T-helper 2 cell treated with Interferon-gamma antibody and Interleukin-4, amounts not matched to agents 5 μg/mL and 100 μg/mL, for 36 hours (primary cell): Measurements from ENCODE around the gene KCNJ12.

Source experiments
- DNase-seq: peaks from one replicate; pipeline ENCODE4 v3.0.0; 2021; ENCODE audit warnings: low spot score
- H3K27ac Mint-ChIP-seq: one replicate; pipeline ENCODE4 v1.8.0; 2021; ENCODE audit warnings: mild to moderate bottlenecking, mixed read lengths
- H3K27me3 Mint-ChIP-seq: one replicate; pipeline ENCODE4 v1.8.0; 2021; ENCODE audit warnings: low read depth, mixed read lengths
- H3K36me3 Mint-ChIP-seq: one replicate; pipeline ENCODE4 v1.8.0; 2021; ENCODE audit warnings: low read depth, mixed read lengths
- H3K4me1 Mint-ChIP-seq: one replicate; pipeline ENCODE4 v1.8.0; 2021; ENCODE audit warnings: low read depth, mixed read lengths
- H3K4me3 Mint-ChIP-seq: one replicate; pipeline ENCODE4 v1.8.0; 2022; ENCODE audit warnings: mild to moderate bottlenecking, moderate library complexity, mixed read lengths
- H3K9me3 Mint-ChIP-seq: one replicate; pipeline ENCODE4 v1.8.0; 2021; ENCODE audit warnings: mixed read lengths

Gene KCNJ12

DNA sequence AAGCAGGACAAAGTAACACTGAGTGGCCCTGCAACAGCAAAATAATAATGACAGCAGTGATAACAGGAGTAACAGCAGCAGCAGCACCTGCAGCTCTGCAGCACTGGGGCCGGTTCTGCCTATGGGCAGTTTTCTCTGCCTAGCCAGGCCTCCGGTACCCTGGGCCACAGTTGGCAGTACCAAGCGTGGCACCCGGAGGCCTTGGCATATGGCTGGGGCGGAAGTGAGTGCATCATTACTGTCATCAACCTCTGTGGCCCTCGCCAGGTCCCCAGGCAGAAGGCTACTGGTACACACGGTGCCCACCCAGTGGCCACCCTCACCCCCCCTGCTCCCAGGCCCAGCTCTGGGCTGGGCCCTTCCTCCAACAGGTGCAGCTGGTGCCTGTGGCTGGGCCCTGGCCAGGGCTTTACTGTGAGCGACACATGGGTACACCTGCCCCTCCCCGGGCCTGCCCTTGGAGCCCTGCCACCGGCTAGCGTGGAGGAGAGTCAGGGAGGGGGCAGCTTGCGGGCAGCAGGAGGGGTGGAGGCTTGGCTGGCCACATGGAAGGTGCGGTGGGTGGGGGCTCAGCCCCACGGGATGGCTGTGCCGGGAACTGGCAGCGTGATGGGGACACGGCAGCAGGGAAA is 3.0 kb downstream of the KCNJ12 start:
- Mint-ChIP-seq H3K9me3 (no peaks in the 10 kb centered on the region), H3K4me1 (no peaks in the 10 kb centered on the region), H3K36me3 (no peaks in the 10 kb centered on the region), H3K27me3 (peaks cover 27% of the 10 kb centered on the region), H3K27ac (no peak overlapping the region), H3K4me3 (no peak overlapping the region)
- no peak for DNase-seq

DNA sequence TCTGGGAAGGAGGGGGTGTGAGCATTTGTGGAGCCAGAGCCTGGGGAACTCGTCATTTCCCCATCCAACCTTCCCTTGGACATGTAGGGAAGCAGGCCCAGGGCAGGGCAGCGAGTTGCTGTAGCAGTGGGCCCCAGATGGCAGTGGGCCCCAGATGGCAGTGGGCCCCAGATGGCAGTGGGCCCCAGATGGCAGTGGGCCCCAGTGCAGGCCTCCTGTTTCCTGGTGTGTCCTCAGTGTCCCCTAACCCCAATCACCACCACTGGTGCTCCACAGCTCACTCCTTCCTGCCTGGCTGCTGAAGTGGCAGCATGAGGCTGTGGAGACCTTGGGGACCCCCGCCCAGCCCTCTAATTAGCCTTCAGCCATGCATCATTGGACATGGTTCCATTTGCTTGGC is 4.5 kb downstream of the KCNJ12 start:
- Mint-ChIP-seq H3K27ac (no peak overlapping the region), H3K4me3 (no peak overlapping the region), H3K27me3 (peaks cover 15% of the 10 kb centered on the region), H3K36me3 (no peaks in the 10 kb centered on the region), H3K9me3 (no peaks in the 10 kb centered on the region), H3K4me1 (no peaks in the 10 kb centered on the region)
- no peak for DNase-seq

DNA sequence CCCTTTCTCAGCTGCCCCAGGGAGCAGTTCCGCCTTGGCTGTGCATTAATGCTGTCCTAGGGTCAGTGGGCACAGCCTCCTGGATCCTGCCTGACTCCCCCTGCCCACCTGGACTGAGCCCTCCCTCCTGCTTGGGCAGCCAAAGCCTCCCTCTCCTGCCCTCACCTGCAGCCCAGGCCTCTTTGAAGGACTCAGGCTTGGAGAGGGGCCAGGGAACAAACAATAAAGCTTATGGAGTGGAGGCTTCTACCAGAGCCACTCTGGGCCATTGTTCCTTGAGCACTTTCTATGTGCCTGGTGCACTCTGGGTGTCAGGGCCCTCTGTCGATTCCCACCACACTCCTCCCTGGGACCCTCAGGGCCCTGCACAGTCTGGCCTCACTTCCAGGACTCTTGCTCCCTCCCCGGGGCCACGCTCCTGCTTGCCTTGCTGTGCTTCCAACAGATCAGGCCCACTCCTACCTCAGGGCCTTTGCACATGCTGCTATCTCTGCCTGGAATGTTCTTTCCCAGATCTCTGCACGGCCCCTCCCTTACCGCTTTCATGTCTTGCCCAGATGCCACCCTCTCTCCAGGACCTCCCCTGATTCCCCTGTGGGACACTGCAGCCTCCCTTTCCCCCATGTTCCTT is 5.0 kb downstream of the KCNJ12 start:
- no peak for DNase-seq
- no peaks in the 10 kb centered on the region for H3K36me3 Mint-ChIP-seq
- no peak overlapping the region for H3K27ac Mint-ChIP-seq
- H3K27me3 Mint-ChIP-seq: peaks cover 11% of the 10 kb centered on the region
- H3K9me3 Mint-ChIP-seq: no peaks in the 10 kb centered on the region
- no peak overlapping the region for H3K4me3 Mint-ChIP-seq
- no peaks in the 10 kb centered on the region for H3K4me1 Mint-ChIP-seq

DNA sequence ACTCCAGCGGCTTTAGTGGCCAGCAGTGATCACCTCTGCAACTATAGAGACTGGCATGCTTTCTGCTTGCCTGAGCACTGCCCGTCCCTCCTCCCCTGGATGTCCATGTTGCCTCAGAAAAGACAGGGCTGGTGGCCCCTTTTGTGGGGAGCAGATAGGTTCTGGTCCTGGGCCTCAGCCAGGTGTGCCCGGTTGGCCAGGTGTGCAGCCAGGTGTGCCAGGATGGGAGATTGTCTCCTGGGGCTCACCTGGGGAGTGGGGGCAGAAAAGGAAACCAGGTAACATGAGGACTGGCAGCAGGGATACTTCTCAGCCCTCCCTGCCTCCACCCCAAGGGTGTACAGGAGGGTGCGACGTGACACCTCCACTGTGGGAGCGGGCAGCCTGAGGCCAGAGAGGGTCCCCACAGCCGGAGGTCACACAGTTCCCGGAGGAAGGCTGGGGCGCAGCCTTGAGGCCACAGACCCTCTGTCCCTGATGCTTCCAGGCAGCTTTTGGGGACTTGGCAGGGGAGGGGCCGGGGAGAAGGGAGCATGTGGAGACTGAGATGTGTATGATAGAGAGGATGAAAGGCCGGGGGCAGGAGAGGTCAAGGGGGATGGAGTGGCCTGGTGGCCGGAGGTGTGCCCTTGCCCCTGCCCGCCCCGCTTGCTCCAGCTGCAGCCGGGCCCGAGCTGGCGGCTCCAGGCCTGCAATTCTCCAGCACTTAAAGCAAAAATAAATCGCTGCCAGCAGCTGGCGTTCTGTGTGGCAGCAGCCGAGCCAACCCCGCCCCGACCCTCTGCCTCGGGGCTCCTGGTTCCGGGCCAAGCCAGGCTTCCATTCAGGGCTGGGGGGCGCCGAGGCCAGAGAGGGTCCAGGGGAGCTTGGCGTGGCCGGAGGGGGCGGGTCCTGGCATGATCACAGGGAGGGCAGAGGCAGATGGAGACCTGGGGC is 6.7 kb downstream of the KCNJ12 start:
- no peak overlapping the region for H3K4me3 Mint-ChIP-seq
- no peaks in the 10 kb centered on the region for H3K36me3 Mint-ChIP-seq
- H3K27me3 Mint-ChIP-seq: peaks cover under 1% of the 10 kb centered on the region
- H3K4me1 Mint-ChIP-seq: no peaks in the 10 kb centered on the region
- no peaks in the 10 kb centered on the region for H3K9me3 Mint-ChIP-seq
- no peak overlapping the region for H3K27ac Mint-ChIP-seq
- DNase-seq: no peak

DNA sequence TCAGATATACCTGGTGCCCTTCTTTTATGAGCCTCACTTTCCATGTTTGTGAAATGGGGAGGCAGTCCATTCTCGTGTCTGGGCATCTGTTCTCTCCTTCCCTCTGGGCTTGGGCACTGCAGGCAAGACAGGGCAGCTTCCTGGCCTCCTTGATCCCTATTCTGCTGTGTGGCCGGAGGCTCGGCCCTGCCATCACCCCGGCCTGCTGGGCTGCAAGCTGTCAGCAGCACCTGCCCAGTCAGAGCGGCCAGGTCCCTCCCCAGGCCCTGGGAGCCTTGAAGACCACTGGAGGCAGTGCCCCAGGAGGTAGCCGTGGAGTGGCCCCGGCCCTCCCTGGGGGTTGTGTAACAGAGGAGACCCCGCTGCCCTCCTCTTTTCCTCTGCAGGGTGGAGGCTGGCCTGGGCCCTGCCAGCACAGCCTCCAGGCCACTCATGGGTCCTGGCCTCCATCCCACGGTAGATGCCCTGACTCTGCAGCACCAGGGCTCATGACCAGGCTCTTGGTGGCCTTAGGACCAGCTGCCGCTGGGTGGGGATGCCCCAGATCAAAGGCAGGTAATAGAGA is 9.2 kb downstream of the KCNJ12 start:
- Mint-ChIP-seq H3K4me3 (no peak overlapping the region), H3K27ac (no peak overlapping the region), H3K4me1 (no peaks in the 10 kb centered on the region), H3K36me3 (no peaks in the 10 kb centered on the region), H3K9me3 (no peaks in the 10 kb centered on the region), H3K27me3 (no peaks in the 10 kb centered on the region)
- no peak for DNase-seq

DNA sequence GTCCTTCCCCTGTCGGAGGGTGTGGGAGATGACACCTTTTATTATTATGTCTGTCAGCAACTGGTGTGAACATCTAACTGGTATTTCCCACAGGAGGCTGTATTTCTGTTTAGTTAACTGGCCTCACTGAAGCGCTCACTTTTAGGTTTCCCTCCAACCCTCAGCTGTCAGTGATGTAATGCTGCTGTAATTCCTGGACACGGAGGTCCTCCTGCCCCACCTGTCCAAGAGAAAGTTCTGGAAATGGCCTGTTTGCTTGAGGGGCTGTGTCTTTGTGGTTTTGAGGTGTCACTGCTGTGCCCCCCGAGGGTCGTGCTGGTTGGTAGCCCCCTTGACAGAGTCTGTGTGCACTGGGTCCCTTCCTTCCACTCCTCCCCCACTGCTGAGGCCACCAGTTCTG is 11.5 kb downstream of the KCNJ12 start:
- Mint-ChIP-seq H3K36me3 (no peaks in the 10 kb centered on the region), H3K27ac (no peak overlapping the region), H3K4me3 (no peak overlapping the region), H3K4me1 (no peaks in the 10 kb centered on the region), H3K9me3 (no peaks in the 10 kb centered on the region), H3K27me3 (no peaks in the 10 kb centered on the region)
- DNase-seq: no peak

DNA sequence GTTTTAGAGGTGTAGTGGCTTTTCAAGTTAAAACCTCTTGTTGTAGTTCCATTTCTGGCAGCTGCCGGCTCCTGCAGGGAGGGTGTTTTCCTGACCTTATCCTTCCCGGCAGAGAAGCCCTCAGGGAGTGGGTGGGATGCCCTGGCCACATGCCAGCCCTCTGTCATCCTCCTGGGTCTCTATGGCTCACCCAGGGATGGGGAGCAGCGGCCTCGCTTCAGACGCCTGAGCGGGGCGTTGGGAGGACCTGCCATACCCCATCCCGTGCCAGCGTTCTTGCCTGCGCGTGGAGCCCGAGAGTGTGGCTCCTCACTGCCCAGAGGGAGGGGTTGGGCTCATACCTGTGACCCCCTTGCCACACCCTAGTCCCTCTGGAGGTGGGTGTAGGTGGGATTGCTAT is 11.9 kb downstream of the KCNJ12 start:
- Mint-ChIP-seq H3K4me1 (no peaks in the 10 kb centered on the region), H3K36me3 (no peaks in the 10 kb centered on the region), H3K27me3 (no peaks in the 10 kb centered on the region), H3K27ac (no peak overlapping the region), H3K9me3 (no peaks in the 10 kb centered on the region), H3K4me3 (no peak overlapping the region)
- no peak for DNase-seq

DNA sequence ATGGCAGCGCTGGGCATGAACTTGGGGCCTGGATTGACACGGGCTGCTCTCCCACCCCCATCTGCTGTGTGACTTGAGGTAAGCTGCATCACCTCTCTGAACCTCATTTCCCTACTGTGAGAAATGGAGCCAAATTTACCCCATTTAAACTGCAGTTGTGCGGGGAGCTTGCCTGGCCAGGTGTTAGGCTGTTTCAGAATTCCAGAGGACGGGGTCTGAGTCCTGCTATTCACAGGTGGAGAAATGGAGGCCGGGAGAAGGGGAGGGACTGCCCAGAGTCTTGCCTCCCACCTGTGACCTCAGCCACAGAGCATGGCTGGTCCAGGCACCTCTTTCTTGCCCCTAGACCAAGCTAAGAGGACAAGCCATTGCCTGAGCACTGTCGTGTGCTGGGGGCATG is 12.8 kb downstream of the KCNJ12 start:
- Mint-ChIP-seq H3K27ac (no peak overlapping the region), H3K4me1 (no peaks in the 10 kb centered on the region), H3K9me3 (no peaks in the 10 kb centered on the region), H3K4me3 (no peak overlapping the region), H3K27me3 (no peaks in the 10 kb centered on the region), H3K36me3 (no peaks in the 10 kb centered on the region)
- DNase-seq: no peak

DNA sequence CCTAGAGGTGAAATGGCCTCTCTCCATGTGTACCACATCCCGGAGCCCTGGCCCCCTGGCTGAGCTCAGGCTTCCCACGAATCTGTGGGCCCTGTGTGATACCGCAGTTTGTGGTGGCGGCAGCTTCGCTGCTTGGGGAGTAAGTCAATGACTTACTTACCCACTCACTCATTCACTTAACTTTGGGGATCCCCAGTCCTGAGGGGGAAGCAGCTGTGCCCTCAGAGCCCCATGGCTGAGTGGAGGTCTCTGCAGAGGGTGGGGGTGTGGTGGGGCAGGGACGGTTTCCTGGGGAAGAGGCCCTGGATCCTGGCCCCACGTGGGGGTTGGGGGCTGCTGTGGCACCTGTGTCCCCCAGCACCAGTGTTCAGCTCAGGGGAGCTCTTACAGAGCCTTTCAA is 13.2 kb downstream of the KCNJ12 start:
- H3K27me3 Mint-ChIP-seq: no peaks in the 10 kb centered on the region
- DNase-seq: no peak
- H3K4me1 Mint-ChIP-seq: no peaks in the 10 kb centered on the region
- no peaks in the 10 kb centered on the region for H3K9me3 Mint-ChIP-seq
- H3K4me3 Mint-ChIP-seq: no peak overlapping the region
- H3K27ac Mint-ChIP-seq: no peak overlapping the region
- no peaks in the 10 kb centered on the region for H3K36me3 Mint-ChIP-seq

DNA sequence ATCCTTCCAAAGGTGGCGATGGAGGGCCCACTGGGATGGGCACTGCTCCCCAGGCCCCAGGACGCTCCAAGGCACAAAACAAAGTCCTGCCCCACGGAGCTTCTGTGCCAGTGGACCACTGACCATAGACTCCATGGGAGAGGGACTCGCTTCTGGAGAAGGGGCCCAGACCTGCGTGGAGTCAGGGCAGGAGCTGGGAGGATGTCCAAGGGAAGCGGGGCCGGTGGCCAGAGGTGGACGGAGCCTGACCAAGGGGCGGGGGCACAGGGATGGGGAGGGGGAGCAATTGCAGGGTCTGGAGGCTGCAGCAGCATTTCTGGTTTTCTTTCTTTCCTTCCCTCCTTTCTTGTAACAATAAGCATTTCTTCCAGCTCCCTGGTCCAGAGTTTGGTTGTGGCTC is 14.1 kb downstream of the KCNJ12 start:
- no peak for DNase-seq
- H3K27ac Mint-ChIP-seq: no peak overlapping the region
- no peaks in the 10 kb centered on the region for H3K4me1 Mint-ChIP-seq
- no peaks in the 10 kb centered on the region for H3K36me3 Mint-ChIP-seq
- no peaks in the 10 kb centered on the region for H3K27me3 Mint-ChIP-seq
- H3K9me3 Mint-ChIP-seq: no peaks in the 10 kb centered on the region
- H3K4me3 Mint-ChIP-seq: no peak overlapping the region

DNA sequence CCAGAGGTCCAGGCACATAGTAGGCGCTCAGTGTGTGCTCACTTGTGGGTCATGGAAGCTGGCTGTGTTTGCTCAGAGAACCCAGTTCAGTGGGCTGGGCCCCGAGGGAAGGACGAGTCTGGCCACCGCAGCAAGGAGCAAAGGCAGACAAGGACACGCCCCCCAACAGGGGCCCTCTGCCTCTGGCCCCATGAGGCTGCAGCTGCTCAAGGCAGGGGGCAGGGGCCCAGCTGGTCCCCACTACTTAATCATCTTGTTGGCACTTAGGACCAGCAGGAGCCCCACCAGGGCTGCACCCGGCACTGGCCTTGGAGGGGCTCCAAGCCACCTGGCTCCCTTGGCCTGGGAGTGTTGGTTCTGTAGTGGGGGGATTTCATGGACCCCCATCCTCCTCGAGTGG is 16.1 kb downstream of the KCNJ12 start:
- no peaks in the 10 kb centered on the region for H3K36me3 Mint-ChIP-seq
- H3K27ac Mint-ChIP-seq: no peak overlapping the region
- no peaks in the 10 kb centered on the region for H3K9me3 Mint-ChIP-seq
- no peaks in the 10 kb centered on the region for H3K27me3 Mint-ChIP-seq
- no peaks in the 10 kb centered on the region for H3K4me1 Mint-ChIP-seq
- no peak for DNase-seq
- no peak overlapping the region for H3K4me3 Mint-ChIP-seq

DNA sequence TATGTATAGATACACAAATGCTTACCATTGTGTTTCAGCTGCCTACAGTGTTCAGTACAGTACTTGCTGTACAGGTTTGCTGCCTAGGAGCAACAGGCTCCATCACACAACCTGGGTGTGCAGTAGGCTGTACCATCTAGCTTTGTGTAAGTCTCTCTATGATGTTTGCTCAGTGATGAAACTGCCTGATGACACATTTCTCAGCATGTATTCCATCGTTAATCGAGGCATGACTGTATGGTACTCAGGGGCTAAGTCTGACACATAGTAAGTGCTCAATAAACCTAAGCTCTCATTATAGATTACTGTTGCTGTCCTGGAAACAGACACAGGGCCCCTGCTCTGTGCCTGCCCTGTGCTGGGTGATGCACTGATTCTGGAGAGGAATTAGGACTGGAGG is 18.1 kb downstream of the KCNJ12 start:
- no peaks in the 10 kb centered on the region for H3K4me1 Mint-ChIP-seq
- H3K4me3 Mint-ChIP-seq: no peak overlapping the region

DNA sequence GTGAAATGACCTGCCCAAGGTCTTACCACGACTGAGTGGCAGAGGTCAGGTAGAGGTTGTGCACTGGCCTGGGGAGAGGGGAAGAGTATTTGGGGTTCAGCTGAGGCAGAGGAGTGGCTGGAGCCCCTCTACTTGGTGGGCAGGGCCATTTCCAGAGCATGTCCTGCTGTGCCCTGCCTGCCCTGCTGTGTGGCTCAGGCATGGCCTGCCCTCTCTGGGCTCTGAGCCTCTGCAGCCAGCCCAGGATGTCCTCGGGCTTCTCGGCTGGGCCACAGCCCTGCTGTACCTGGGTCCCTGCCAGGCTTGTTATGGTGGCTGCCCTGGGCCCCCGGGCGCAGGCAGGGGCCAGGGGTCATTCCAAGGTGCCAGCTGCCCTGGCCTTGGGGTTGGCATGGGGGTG is 19.6 kb downstream of the KCNJ12 start:
- no peaks in the 10 kb centered on the region for H3K27me3 Mint-ChIP-seq
- H3K36me3 Mint-ChIP-seq: no peaks in the 10 kb centered on the region
- H3K9me3 Mint-ChIP-seq: no peaks in the 10 kb centered on the region
- H3K27ac Mint-ChIP-seq: no peak overlapping the region
- no peak overlapping the region for H3K4me3 Mint-ChIP-seq
- no peak for DNase-seq
- no peaks in the 10 kb centered on the region for H3K4me1 Mint-ChIP-seq

More for the DNA sequence above, 18.1 kb downstream of the KCNJ12 start:
- Mint-ChIP-seq H3K9me3 (no peaks in the 10 kb centered on the region), H3K27me3 (no peaks in the 10 kb centered on the region), H3K27ac (no peak overlapping the region), H3K36me3 (no peaks in the 10 kb centered on the region)
- DNase-seq: no peak

DNA sequence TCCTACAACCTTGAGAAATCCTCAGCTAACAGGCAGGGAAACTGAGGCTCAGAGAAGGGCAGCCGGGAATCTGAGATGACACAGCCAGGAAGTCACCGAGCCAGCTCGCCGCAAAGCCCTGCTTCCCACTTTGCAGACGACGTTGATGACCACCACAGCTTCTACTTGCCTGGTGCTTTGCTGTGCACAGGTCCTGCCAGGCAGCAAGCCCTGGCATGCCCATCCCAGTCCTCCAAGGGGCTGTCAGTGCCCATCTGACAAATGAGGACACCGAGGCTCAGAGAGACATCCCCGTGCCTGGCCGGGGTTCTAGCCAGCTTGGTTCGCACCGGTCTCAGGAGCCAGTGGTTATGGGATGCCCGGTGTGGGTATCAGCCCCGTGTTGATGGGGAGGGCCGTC is 20.1 kb downstream of the KCNJ12 start:
- H3K4me1 Mint-ChIP-seq: no peaks in the 10 kb centered on the region
- no peak overlapping the region for H3K4me3 Mint-ChIP-seq
- no peak overlapping the region for H3K27ac Mint-ChIP-seq
- H3K36me3 Mint-ChIP-seq: no peaks in the 10 kb centered on the region
- H3K9me3 Mint-ChIP-seq: no peaks in the 10 kb centered on the region
- no peaks in the 10 kb centered on the region for H3K27me3 Mint-ChIP-seq
- DNase-seq: no peak
